Upper lobe of right lung (tissue), 1 donor: ENCODE measurements around the gene EXOC7. TPM values are rescaled to one million over a fixed set of nuclear protein-coding genes. Genes with fewer than 3 reads are reported as not detected.

Experiments used
- ATAC-seq: fragments of 200-7000 bp; cut with Tn5 transposase; one replicate; pipeline ENCODE4 v1.9.1; 2020; ENCODE audit warnings: mild to moderate bottlenecking, moderate library complexity
- DNase-seq: peaks from one replicate; pipeline ENCODE4 v3.0.0-alpha.2; 2020
- H3K27ac ChIP-seq: fragments of 200-600 bp; one replicate; pipeline ENCODE4 v1.8.0; 2022
- H3K27me3 ChIP-seq: fragments of 200-600 bp; one replicate; pipeline ENCODE4 v1.8.0; 2022; ENCODE audit warnings: mild to moderate bottlenecking
- H3K36me3 ChIP-seq: fragments of 200-600 bp; one replicate; pipeline ENCODE4 v1.8.0; 2022
- H3K4me1 ChIP-seq: fragments of 200-600 bp; one replicate; pipeline ENCODE4 v1.8.0; 2022
- H3K4me3 ChIP-seq: fragments of 200-600 bp; one replicate; pipeline ENCODE4 v1.8.0; 2022; ENCODE audit warnings: mild to moderate bottlenecking
- H3K9me3 ChIP-seq: fragments of 200-600 bp; one replicate; pipeline ENCODE4 v1.8.0; 2022
- CTCF ChIP-seq: fragments of 200-600 bp; IDR thresholded peaks from one replicate; pipeline ENCODE4 v1.8.0; 2022; ENCODE audit warnings: antibody characterized with exemption
- intact Hi-C: fragments of 100-400 bp; cut with DNase I; formaldehyde crosslinking; loops from one replicate; pipeline ENCODE4 v1.11.0; 2022
- total RNA-seq: library from RNA; stranded (reverse); fragmentation: NEBNext Ultra II Directional; extraction: Animal tissue kit (Norgen Biotek cat#: 25700); gene quantifications from one replicate; pipeline ENCODE4 v1.2.1, GENCODE V29; 2021
- donor health status: DM: no; HTN: yes; CAD: no; lungs with severe emphysema.

Gene EXOC7
- total RNA-seq, 1 donor from 2014 or later = 121 TPM

- no peak for TF ChIP-seq CTCF
- Histone ChIP-seq H3K27ac (no peak overlapping the region), H3K36me3 (peaks cover 98% of the 10 kb centered on the region), H3K27me3 (no peaks in the 10 kb centered on the region), H3K9me3 (no peaks in the 10 kb centered on the region), H3K4me1 (no peaks in the 10 kb centered on the region), H3K4me3 (no peak overlapping the region)
- intact Hi-C loops = no loop called here
- no peak for DNase-seq
- no peak for ATAC-seq
Observed at GRCh38 chr17:76092526-76093413, 10.8 kb downstream of the EXOC7 start.

- no peak for TF ChIP-seq CTCF
- H3K4me3 ChIP-seq = no peak overlapping the region
- intact Hi-C loops = no loop called here
- H3K4me1 ChIP-seq = no peaks in the 10 kb centered on the region
- H3K27me3 ChIP-seq = no peaks in the 10 kb centered on the region
- H3K36me3 ChIP-seq = peaks cover 98% of the 10 kb centered on the region
- no peak for DNase-seq
- no peak for ATAC-seq
- H3K27ac ChIP-seq = no peak overlapping the region
- no peaks in the 10 kb centered on the region for H3K9me3 ChIP-seq
Observed at GRCh38 chr17:76091526-76092286, 11.9 kb downstream of the EXOC7 start.

- intact Hi-C loops = no loop called here
- DNase-seq (no peak), ATAC-seq (no peak)
- H3K27me3 ChIP-seq = no peaks in the 10 kb centered on the region
- H3K9me3 ChIP-seq = no peaks in the 10 kb centered on the region
- no peak overlapping the region for H3K27ac ChIP-seq
- peaks cover 98% of the 10 kb centered on the region for H3K36me3 ChIP-seq
- no peak for TF ChIP-seq CTCF
- H3K4me1 ChIP-seq = no peaks in the 10 kb centered on the region
- no peak overlapping the region for H3K4me3 ChIP-seq
Observed at GRCh38 chr17:76090517-76091129, 13.0 kb downstream of the EXOC7 start.

- H3K4me3 ChIP-seq = no peak overlapping the region
- DNase-seq (no peak), ATAC-seq (no peak)
- H3K27me3 ChIP-seq = no peaks in the 10 kb centered on the region
- no peak for TF ChIP-seq CTCF
- H3K4me1 ChIP-seq = no peaks in the 10 kb centered on the region
- peaks cover 98% of the 10 kb centered on the region for H3K36me3 ChIP-seq
- intact Hi-C loops = no loop called here
- no peaks in the 10 kb centered on the region for H3K9me3 ChIP-seq
- H3K27ac ChIP-seq = no peak overlapping the region
Observed at GRCh38 chr17:76089680-76090516, 13.7 kb downstream of the EXOC7 start.
